Measurements from ENCODE around the gene BCR.

BCR gene

GRCh38 chr22:23280356-23281052 lies 100.2 kb downstream of the BCR start:
- no peak for FAIRE-seq

GRCh38 chr22:23281053-23281405 lies 100.7 kb downstream of the BCR start:
- FAIRE-seq, result no peak

- FAIRE-seq, result no peak
Observed at GRCh38 chr22:23281406-23282088, 101.2 kb downstream of the BCR start.

GRCh38 chr22:23282089-23282501 lies 101.8 kb downstream of the BCR start:
- no peak for FAIRE-seq

- no peak for FAIRE-seq
Observed at GRCh38 chr22:23282516-23282915, 102.2 kb downstream of the BCR start.

GRCh38 chr22:23282986-23283385 lies 102.7 kb downstream of the BCR start:
- FAIRE-seq, result no peak

GRCh38 chr22:23283591-23284503 lies 103.5 kb downstream of the BCR start:
- no peak for FAIRE-seq

GRCh38 chr22:23284504-23285033 lies 104.3 kb downstream of the BCR start:
- FAIRE-seq, result no peak

GRCh38 chr22:23285236-23285635 lies 104.9 kb downstream of the BCR start:
- no peak for FAIRE-seq

GRCh38 chr22:23285734-23286133 lies 105.4 kb downstream of the BCR start:
- FAIRE-seq, result no peak

GRCh38 chr22:23286296-23286695 lies 106.0 kb downstream of the BCR start:
- no peak for FAIRE-seq

- FAIRE-seq, result no peak
Observed at GRCh38 chr22:23287136-23288095, 107.1 kb downstream of the BCR start.

GRCh38 chr22:23288301-23289129 lies 108.2 kb downstream of the BCR start:
- no peak for FAIRE-seq

GRCh38 chr22:23289130-23289503 lies 108.8 kb downstream of the BCR start:
- no peak for FAIRE-seq

GRCh38 chr22:23289851-23290724 lies 109.8 kb downstream of the BCR start:
- no peak for FAIRE-seq

- FAIRE-seq, result no peak
Observed at GRCh38 chr22:23291806-23292452, 111.6 kb downstream of the BCR start.

- FAIRE-seq, result no peak
Observed at GRCh38 chr22:23292453-23293350, 112.4 kb downstream of the BCR start.

- FAIRE-seq, result no peak
Observed at GRCh38 chr22:23293720-23294119, 113.4 kb downstream of the BCR start.

- no peak for FAIRE-seq
Observed at GRCh38 chr22:23294221-23294620, 113.9 kb downstream of the BCR start.

Measured in G401.6 (cell line).